ENCODE results near the gene TRAP1. TPM values are rescaled to one million over a fixed set of nuclear protein-coding genes. Genes with fewer than 3 reads are reported as not detected.

TRAP1 gene
- polyA plus RNA-seq, 1 of the 3 experiments (the other 2 are of a cell fraction): 129 TPM

DNA sequence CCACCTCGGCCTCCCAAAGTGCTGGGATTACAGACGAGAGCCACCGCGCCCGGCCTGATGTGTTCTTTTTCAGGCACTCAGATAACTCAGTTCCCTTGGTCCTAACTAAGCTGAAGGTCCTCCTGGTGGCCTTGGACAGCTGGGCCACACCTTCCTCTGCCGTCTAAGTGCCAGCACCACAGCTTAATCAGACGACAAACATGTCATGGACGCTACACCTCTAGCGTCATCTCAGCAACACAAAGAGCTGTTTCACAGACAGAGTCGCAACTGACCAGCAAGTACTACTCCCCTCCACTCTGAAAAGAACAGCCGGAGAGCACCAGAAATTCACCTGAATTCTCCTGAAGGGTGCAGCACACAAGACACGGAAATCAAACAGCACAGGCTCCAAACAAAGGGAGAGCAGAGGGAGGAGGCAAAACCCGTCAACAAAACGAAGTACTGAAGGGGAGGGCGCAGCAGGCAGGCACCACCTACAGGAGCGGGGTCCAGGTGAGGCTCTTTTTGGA is 4.4 kb downstream of the TRAP1 start (continued):
- TF ChIP-seq, protein P1, sequence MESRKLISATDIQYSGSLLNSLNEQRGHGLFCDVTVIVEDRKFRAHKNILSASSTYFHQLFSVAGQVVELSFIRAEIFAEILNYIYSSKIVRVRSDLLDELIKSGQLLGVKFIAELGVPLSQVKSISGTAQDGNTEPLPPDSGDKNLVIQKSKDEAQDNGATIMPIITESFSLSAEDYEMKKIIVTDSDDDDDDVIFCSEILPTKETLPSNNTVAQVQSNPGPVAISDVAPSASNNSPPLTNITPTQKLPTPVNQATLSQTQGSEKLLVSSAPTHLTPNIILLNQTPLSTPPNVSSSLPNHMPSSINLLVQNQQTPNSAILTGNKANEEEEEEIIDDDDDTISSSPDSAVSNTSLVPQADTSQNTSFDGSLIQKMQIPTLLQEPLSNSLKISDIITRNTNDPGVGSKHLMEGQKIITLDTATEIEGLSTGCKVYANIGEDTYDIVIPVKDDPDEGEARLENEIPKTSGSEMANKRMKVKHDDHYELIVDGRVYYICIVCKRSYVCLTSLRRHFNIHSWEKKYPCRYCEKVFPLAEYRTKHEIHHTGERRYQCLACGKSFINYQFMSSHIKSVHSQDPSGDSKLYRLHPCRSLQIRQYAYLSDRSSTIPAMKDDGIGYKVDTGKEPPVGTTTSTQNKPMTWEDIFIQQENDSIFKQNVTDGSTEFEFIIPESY (IDR thresholded peaks at IDR 0.05; ENCODE audit: borderline replicate concordance, low read depth): no peak
- TF ChIP-seq, protein P2, sequence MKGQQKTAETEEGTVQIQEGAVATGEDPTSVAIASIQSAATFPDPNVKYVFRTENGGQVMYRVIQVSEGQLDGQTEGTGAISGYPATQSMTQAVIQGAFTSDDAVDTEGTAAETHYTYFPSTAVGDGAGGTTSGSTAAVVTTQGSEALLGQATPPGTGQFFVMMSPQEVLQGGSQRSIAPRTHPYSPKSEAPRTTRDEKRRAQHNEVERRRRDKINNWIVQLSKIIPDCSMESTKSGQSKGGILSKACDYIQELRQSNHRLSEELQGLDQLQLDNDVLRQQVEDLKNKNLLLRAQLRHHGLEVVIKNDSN (IDR thresholded peaks at IDR 0.05; ENCODE audit: borderline replicate concordance, low read depth): no peak
- TF ChIP-seq FOXJ3 (CRISPR knock-in tag; IDR thresholded peaks at IDR 0.05): no peak
- TF ChIP-seq MEF2A (IDR thresholded peaks at IDR 0.05; ENCODE audit: borderline replicate concordance, low read depth): no peak
- TF ChIP-seq NRF1 (IDR thresholded peaks at IDR 0.05; ENCODE audit: low read depth, low read length): no peak
- TF ChIP-seq RAD21 (IDR thresholded peaks at IDR 0.05; ENCODE audit: low read length): no peak
- no peak for TF ChIP-seq FOSL2 (IDR thresholded peaks at IDR 0.05; ENCODE audit: borderline replicate concordance, low read depth)
- no peak for TF ChIP-seq NFIC (IDR thresholded peaks at IDR 0.05; ENCODE audit: borderline replicate concordance)
- no peak for TF ChIP-seq CHD2 (IDR thresholded peaks at IDR 0.05; ENCODE audit: low read length, partially characterized antibody)
- TF ChIP-seq ELF1 (IDR thresholded peaks at IDR 0.05): no peak
- TF ChIP-seq RXRA (IDR thresholded peaks at IDR 0.05; ENCODE audit: borderline replicate concordance, low read depth): no peak

DNA sequence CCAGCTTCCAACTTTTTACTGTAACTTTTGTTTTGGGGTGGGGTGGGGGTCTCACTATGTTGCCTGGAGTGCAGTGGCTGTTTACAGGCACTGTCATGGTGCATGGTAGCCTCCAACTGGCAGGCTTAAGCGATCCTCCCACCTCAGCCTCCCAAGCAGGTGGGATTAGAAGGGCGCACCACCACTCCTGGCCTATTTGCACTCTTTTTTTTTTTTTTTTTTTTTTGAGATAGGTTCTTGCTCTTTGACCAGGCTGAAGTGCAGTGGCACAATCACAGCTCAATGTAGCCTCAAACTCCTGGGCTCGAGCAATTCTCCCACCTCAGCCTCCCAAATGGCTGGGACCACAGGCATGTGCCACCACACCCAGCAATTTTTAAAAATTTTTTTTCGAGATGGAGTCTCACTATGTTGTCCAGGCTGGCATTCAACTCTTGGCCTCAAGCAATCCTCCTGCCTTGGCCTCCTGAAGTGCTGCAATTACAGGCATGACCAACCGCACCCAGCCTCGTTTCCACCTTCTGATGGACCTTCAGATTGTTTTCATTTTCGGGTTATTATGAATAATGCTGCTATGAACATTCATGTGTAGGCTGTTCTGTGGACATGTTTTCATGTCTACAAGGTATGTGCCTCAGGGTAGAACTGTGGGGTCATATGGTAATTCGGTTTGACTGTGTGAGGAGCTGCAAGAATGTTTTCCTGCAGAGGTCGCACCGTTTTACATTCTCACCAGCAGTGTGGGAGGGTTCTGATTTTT is 10.9 kb downstream of the TRAP1 start:
- H3K9me2 ChIP-seq: no peaks in the 10 kb centered on the region
- peaks cover 38% of the 10 kb centered on the region for H3K79me2 ChIP-seq (ENCODE audit: insufficient read depth)
- peaks cover 2% of the 10 kb centered on the region; the same call in 1 of the 2 replicates for H4K20me1 ChIP-seq (ENCODE audit: insufficient read depth)
- no peaks in the 10 kb centered on the region for H3K27me3 ChIP-seq (ENCODE audit: insufficient read depth)
- no peak overlapping the region for H3K4me2 ChIP-seq
- no peak overlapping the region for H3K9ac ChIP-seq
- no peak overlapping the region for H2AFZ ChIP-seq (ENCODE audit: low read depth)
- peaks cover 7% of the 10 kb centered on the region for H3F3A ChIP-seq (replicated peaks; ENCODE audit: insufficient read depth)
- no peaks in the 10 kb centered on the region for H3K4me1 ChIP-seq (ENCODE audit: control insufficient read depth in 1 of 2, insufficient read depth in 2 of 2, low read depth in 1 of 2, low read length in 1 of 2)
- CTCF ChIA-PET: no interaction called here
- H3K4me3 ChIP-seq (ENCODE audit: low read depth in 2 of 2, low read length in 1 of 2): no peak overlapping the region
- TF ChIP-seq SMC3 (IDR thresholded peaks at IDR 0.05; ENCODE audit: low read depth, low read length) (no peak), RAD21 (IDR thresholded peaks at IDR 0.05; ENCODE audit: low read length) (no peak), FOXJ3 (CRISPR knock-in tag; IDR thresholded peaks at IDR 0.05) (no peak), RCOR1 (IDR thresholded peaks at IDR 0.05; ENCODE audit: low read length) (no peak), JUND (IDR thresholded peaks at IDR 0.05) (no peak), FOXM1 (IDR thresholded peaks at IDR 0.05; ENCODE audit: low read depth) (no peak)
- TF ChIP-seq, protein P1 (IDR thresholded peaks at IDR 0.05; ENCODE audit: borderline replicate concordance, low read depth): no peak
- no peaks in the 10 kb centered on the region for H3K9me3 ChIP-seq
- 95% methylated on average over 10 of the region's 10 CpGs for WGBS (ENCODE audit: low lambda C conversion rate)
- DNase-seq: no peak
- H3K27ac ChIP-seq (ENCODE audit: low read depth in 2 of 2, low read length in 1 of 2): no peak overlapping the region
- POLR2A ChIA-PET: no interaction called here
- peaks cover 0 to 3% of the 10 kb centered on the region in 2 experiments for H3K36me3 ChIP-seq (replicated peaks in 1 of 2; ENCODE audit: control insufficient read depth in 1 of 2, insufficient read depth in 2 of 2, low read length in 1 of 2)
